CD8-positive, alpha-beta memory T cell (primary cell): ENCODE results near the gene ARID3A. TPM values are rescaled to one million over a fixed set of nuclear protein-coding genes. Genes with fewer than 3 reads are reported as not detected.

Experiments used
- CTCF ChIA-PET: fragments of 350-600 bp; sonication (Branson Sonifier 250); formaldehyde crosslinking; loops from one replicate; lab custom pipeline; 2021; ENCODE audit warnings: antibody characterized with exemption; lab: Charles Lee
- POLR2A ChIA-PET: fragments of 350-600 bp; sonication (Branson Sonifier 250); formaldehyde crosslinking; loops from one replicate; lab custom pipeline; 2021; ENCODE audit warnings: antibody characterized with exemption; lab: Charles Lee
- DNase-seq, 5 donors: peaks; one replicate each; pipeline versions ENCODE4 v3.0.0 to v3.0.0-alpha.2; 2020 to 2022; ENCODE audit warnings: mixed read lengths in 1 of 5
- H3K27ac ChIP-seq: one replicate; pipeline ENCODE4 v1.7.0; 2013; ENCODE audit warnings: low read depth, mild to moderate bottlenecking, low read length, moderate library complexity
- H3K27me3 ChIP-seq: 2 replicates; pipeline ENCODE4 v1.7.0; 2013; ENCODE audit warnings: low read length, mild to moderate bottlenecking; ENCODE audit not compliant: insufficient read depth, poor library complexity, severe bottlenecking
- H3K36me3 ChIP-seq: 2 replicates; pipeline ENCODE4 v1.7.0; 2013; ENCODE audit warnings: mild to moderate bottlenecking, low read length, moderate library complexity; ENCODE audit not compliant: insufficient read depth
- H3K4me1 ChIP-seq: 2 replicates; pipeline ENCODE4 v1.7.0; 2013; ENCODE audit warnings: mild to moderate bottlenecking, low read length, moderate library complexity; ENCODE audit not compliant: insufficient read depth
- H3K4me3 ChIP-seq: 2 replicates; pipeline ENCODE4 v1.7.0; 2013; ENCODE audit warnings: mild to moderate bottlenecking, low read length
- H3K9me3 ChIP-seq: 2 replicates; pipeline ENCODE4 v1.7.0; 2013; ENCODE audit warnings: mild to moderate bottlenecking, low read length
- H3K27ac Mint-ChIP-seq, 8 donors: one replicate each; pipeline ENCODE4 v1.8.0; 2020 to 2021; ENCODE audit warnings: mixed read lengths in 8 of 8, mild to moderate bottlenecking in 6 of 8, inconsistent platforms in 3 of 8, moderate library complexity in 3 of 8
- H3K27me3 Mint-ChIP-seq, 2 donors: one replicate each; pipeline ENCODE4 v1.8.0; 2020 to 2021; ENCODE audit warnings: mixed read lengths in 2 of 2, mild to moderate bottlenecking in 1 of 2, moderate library complexity in 1 of 2
- H3K36me3 Mint-ChIP-seq, 3 donors: one replicate each; pipeline ENCODE4 v1.8.0; 2020 to 2021; ENCODE audit warnings: mixed read lengths in 3 of 3, inconsistent platforms in 1 of 3, mild to moderate bottlenecking in 1 of 3
- H3K4me1 Mint-ChIP-seq, 3 donors: one replicate each; pipeline ENCODE4 v1.8.0; 2020 to 2021; ENCODE audit warnings: mixed read lengths in 3 of 3, inconsistent platforms in 1 of 3, mild to moderate bottlenecking in 1 of 3
- H3K4me3 Mint-ChIP-seq, 7 donors: one replicate each; pipeline ENCODE4 v1.8.0; 2020 to 2021; ENCODE audit warnings: mixed read lengths in 7 of 7, mild to moderate bottlenecking in 6 of 7, moderate library complexity in 4 of 7, inconsistent platforms in 2 of 7
- H3K9me3 Mint-ChIP-seq, 5 donors: one replicate each; pipeline ENCODE4 v1.8.0; 2020 to 2022; ENCODE audit warnings: mixed read lengths in 5 of 5, mild to moderate bottlenecking in 3 of 5, moderate library complexity in 2 of 5, inconsistent platforms in 1 of 5
- polyA plus RNA-seq: library from polyadenylated mRNA; unstranded; fragments of 300-500 nt; fragmentation: Illumina TruSeq; gene quantifications from one replicate; pipeline ENCODE4 v1.2.3, GENCODE V29; 2021
- total RNA-seq, 2 experiments: library from RNA; stranded (reverse); gene quantifications; one replicate each; pipeline ENCODE4 v1.2.3, GENCODE V29; 2021

ARID3A gene
- total and polyA plus RNA-seq, 3 experiments from 2014 or later = 0.49 to 15.9 (median 12.8) TPM

DNA sequence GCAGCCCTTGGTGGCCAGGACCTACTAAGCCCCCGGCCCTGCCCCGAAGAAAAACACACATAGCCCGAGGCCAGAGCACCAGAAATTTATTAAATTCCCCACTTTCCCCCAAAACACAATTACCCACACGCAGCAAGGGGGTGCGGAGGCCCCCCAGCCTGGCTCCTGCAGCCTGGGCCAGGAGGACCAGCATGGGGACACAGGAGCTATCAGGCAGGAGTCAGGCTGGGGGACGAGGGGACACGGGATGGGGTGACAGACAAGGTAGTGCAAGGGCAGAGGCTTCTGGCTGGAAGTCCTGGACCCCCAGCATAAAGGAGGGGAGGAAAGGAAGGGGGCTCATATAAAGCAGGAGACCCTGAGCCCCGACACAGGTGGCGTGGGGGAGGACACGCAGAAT is 29.4 kb upstream of the ARID3A start:
- Histone ChIP-seq H3K36me3 (no peaks in the 10 kb centered on the region), H3K4me1 (peaks cover 16% of the 10 kb centered on the region), H3K9me3 (no peaks in the 10 kb centered on the region), H3K4me3 (no peak overlapping the region), H3K27ac (no peak overlapping the region), H3K27me3 (no peaks in the 10 kb centered on the region)
- H3K27ac Mint-ChIP-seq = peak overlapping the region in 3 of 8 donors; percentile 47 to 84 (median 76)
- POLR2A ChIA-PET = interaction anchor here (5.3 kb wide), 1 partner anchor 11 kb away, joined by 77 read pairs; no protein-coding TSS in a partner anchor
- H3K4me1 Mint-ChIP-seq = peaks cover 10 to 38% (median 16%) of the 10 kb centered on the region in 3 donors
- peaks cover 0 to 48% (median 3%) of the 10 kb centered on the region in 3 donors for H3K36me3 Mint-ChIP-seq
- H3K27me3 Mint-ChIP-seq = peaks cover 0 to 5% of the 10 kb centered on the region in 2 donors
- peaks cover 0 to 2% (median 0%) of the 10 kb centered on the region in 5 donors for H3K9me3 Mint-ChIP-seq
- CTCF ChIA-PET = interaction anchor here (0.7 to 1.5 kb wide), 6 partner anchors 8 to 105 kb away, joined by 3 to 4 read pairs (median 3); no protein-coding TSS in a partner anchor
- H3K4me3 Mint-ChIP-seq = no peak overlapping the region
- no peak for DNase-seq

DNA sequence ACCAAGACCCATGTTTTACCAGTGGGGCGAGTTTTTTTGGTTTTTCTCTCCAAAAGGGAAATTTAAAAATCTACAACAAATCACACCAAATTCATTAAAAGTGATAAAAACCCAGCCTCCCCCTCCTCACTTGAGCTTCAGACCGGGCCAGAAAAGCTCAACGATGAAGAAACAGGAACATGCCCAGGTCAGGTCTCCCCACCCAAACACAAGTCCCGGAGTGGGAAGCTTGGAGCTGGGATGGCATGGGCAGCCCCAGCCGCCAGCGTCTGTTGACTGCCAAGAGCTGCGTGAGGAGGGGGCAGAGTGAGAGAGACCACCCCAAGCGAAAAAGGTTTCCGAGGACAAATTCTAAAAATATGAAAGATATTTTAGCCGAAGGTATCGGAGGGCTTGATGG is 28.8 kb upstream of the ARID3A start:
- peaks cover 15% of the 10 kb centered on the region for H3K4me1 ChIP-seq
- peak overlapping the region in 2 of 8 donors; percentile 66 to 76 for H3K27ac Mint-ChIP-seq
- H3K27ac ChIP-seq = no peak overlapping the region
- peaks cover 0 to 2% (median 0%) of the 10 kb centered on the region in 5 donors for H3K9me3 Mint-ChIP-seq
- peaks cover 0 to 53% (median 3%) of the 10 kb centered on the region in 3 donors for H3K36me3 Mint-ChIP-seq
- DNase-seq = no peak
- H3K4me1 Mint-ChIP-seq = peaks cover 11 to 40% (median 16%) of the 10 kb centered on the region in 3 donors
- H3K36me3 ChIP-seq = no peaks in the 10 kb centered on the region
- ChIA-PET CTCF (interaction anchor here (0.7 to 1.0 kb wide), 3 partner anchors 9 to 33 kb away, joined by 3 read pairs; no protein-coding TSS in a partner anchor), POLR2A (interaction anchor here (1.4 to 5.3 kb wide), 2 partner anchors 9 to 11 kb away, joined by 5 to 77 read pairs; no protein-coding TSS in a partner anchor)
- H3K27me3 Mint-ChIP-seq = peaks cover 0 to 5% of the 10 kb centered on the region in 2 donors
- H3K9me3 ChIP-seq = no peaks in the 10 kb centered on the region
- no peak overlapping the region for H3K4me3 Mint-ChIP-seq
- no peak overlapping the region for H3K4me3 ChIP-seq
- no peaks in the 10 kb centered on the region for H3K27me3 ChIP-seq

DNA sequence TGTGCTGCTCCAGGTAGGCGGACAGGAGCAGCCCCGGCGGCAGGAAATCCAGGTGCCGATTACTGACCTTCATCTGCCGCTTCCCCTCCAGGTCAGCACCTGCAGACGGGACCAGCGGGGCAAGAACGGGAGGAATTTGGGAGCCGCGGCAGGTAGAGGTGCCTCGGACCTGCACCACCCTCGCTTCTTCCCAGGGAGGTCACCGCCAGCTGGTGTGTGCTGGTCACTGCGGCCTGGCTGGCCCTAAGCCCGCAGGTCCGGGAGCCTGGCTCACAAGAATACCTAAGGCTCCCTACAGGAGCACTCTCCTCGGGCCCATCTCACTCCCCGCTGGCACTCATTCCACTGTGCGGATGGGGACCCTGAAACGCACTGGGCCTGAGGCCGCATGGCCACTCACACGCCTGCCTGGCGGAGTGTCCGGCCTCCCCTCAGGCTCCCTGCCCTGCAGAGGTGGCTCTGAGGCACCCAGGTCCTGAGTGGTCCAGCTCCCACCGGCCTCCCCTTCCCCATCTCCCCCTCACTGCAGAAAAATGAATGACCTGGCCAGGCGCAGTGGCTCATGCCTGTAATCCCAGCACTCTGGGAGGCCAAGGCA is 28.3 kb upstream of the ARID3A start:
- Mint-ChIP-seq H3K4me1 (peaks cover 13 to 40% (median 16%) of the 10 kb centered on the region in 3 donors), H3K36me3 (peaks cover 0 to 56% (median 3%) of the 10 kb centered on the region in 3 donors), H3K27me3 (peaks cover 0 to 5% of the 10 kb centered on the region in 2 donors), H3K27ac (no peak overlapping the region), H3K4me3 (no peak overlapping the region), H3K9me3 (peaks cover 0 to 2% (median 0%) of the 10 kb centered on the region in 5 donors)
- H3K27me3 ChIP-seq = no peaks in the 10 kb centered on the region
- H3K4me3 ChIP-seq = no peak overlapping the region
- no peak overlapping the region for H3K27ac ChIP-seq
- H3K4me1 ChIP-seq = peaks cover 12% of the 10 kb centered on the region
- no peak for DNase-seq
- POLR2A ChIA-PET = interaction anchor here (1.4 kb wide), 1 partner anchor 9 kb away, joined by 5 read pairs; no protein-coding TSS in a partner anchor
- H3K36me3 ChIP-seq = no peaks in the 10 kb centered on the region
- CTCF ChIA-PET = interaction anchor here (1.0 to 1.9 kb wide), 3 partner anchors 10 to 12 kb away, joined by 3 to 6 read pairs (median 4); no protein-coding TSS in a partner anchor
- no peaks in the 10 kb centered on the region for H3K9me3 ChIP-seq

DNA sequence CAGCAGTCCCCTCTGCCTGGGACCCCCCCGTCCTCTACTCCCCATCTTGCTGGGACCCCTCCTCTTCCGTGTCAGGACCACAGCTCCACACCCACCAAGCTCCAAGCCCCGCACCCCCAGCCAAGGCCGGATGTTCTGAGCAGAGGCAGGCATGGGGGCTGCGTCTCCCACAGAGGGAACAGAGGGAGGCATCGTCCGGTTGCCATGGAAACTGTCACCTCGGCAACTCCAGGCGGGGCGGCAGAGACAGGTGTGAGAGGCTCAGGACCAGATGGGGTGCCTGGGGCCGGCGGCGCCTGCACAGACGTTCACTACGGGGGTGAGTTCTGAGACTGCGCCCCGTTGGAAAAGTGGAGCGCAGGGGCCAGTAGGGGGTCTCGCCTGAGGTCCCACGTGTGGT is 27.2 kb upstream of the ARID3A start:
- POLR2A ChIA-PET = interaction anchor here (0.8 to 1.4 kb wide), 3 partner anchors 8 to 16 kb away, joined by 4 to 5 read pairs (median 4); no protein-coding TSS in a partner anchor
- peak overlapping the region in 2 of 8 donors; percentile 72 to 73 for H3K27ac Mint-ChIP-seq
- no peak overlapping the region for H3K27ac ChIP-seq
- H3K4me3 Mint-ChIP-seq = no peak overlapping the region
- no peaks in the 10 kb centered on the region for H3K9me3 Mint-ChIP-seq
- no peak overlapping the region for H3K4me3 ChIP-seq
- H3K27me3 ChIP-seq = no peaks in the 10 kb centered on the region
- peak in 3 of 5 donors; percentile 44 to 73 (median 62) for DNase-seq
- H3K36me3 Mint-ChIP-seq = peaks cover 0 to 53% (median 3%) of the 10 kb centered on the region in 3 donors
- H3K4me1 ChIP-seq = peaks cover 12% of the 10 kb centered on the region
- peaks cover 7 to 35% (median 8%) of the 10 kb centered on the region in 3 donors for H3K4me1 Mint-ChIP-seq
- H3K9me3 ChIP-seq = no peaks in the 10 kb centered on the region
- CTCF ChIA-PET = interaction anchor here (1.0 to 1.9 kb wide), 3 partner anchors 9 to 35 kb away, joined by 3 to 6 read pairs (median 4); no protein-coding TSS in a partner anchor
- H3K27me3 Mint-ChIP-seq = no peaks in the 10 kb centered on the region
- no peaks in the 10 kb centered on the region for H3K36me3 ChIP-seq

- Mint-ChIP-seq H3K4me3 (no peak overlapping the region), H3K36me3 (peaks cover 0 to 59% (median 3%) of the 10 kb centered on the region in 3 donors), H3K9me3 (no peaks in the 10 kb centered on the region), H3K27me3 (no peaks in the 10 kb centered on the region), H3K4me1 (peaks cover 4 to 36% (median 6%) of the 10 kb centered on the region in 3 donors), H3K27ac (peak overlapping the region in 2 of 8 donors; percentile 72 to 73)
- H3K27me3 ChIP-seq = no peaks in the 10 kb centered on the region
- no peak for DNase-seq
- CTCF ChIA-PET = interaction anchor here (1.3 to 1.9 kb wide), 2 partner anchors 10 to 36 kb away, joined by 3 to 6 read pairs; no protein-coding TSS in a partner anchor
- H3K4me3 ChIP-seq = no peak overlapping the region
- POLR2A ChIA-PET = interaction anchor here (0.6 to 1.4 kb wide), 2 partner anchors 10 to 370 kb away, joined by 4 to 6 read pairs; no protein-coding TSS in a partner anchor
- H3K36me3 ChIP-seq = peaks cover 5% of the 10 kb centered on the region
- no peak overlapping the region for H3K27ac ChIP-seq
- no peaks in the 10 kb centered on the region for H3K9me3 ChIP-seq
- peaks cover 15% of the 10 kb centered on the region for H3K4me1 ChIP-seq
Measured at GRCh38 chr19:899336-900042, 26.3 kb upstream of the ARID3A start.

GRCh38 chr19:900043-900301 is 25.9 kb upstream of the ARID3A start:
- Histone ChIP-seq H3K27ac (no peak overlapping the region), H3K9me3 (no peaks in the 10 kb centered on the region), H3K4me3 (no peak overlapping the region), H3K4me1 (peaks cover 20% of the 10 kb centered on the region), H3K36me3 (peaks cover 6% of the 10 kb centered on the region), H3K27me3 (no peaks in the 10 kb centered on the region)
- Mint-ChIP-seq H3K27ac (peak overlapping the region in 3 of 8 donors; percentile 33 to 81 (median 57)), H3K4me3 (no peak overlapping the region), H3K4me1 (peaks cover 4 to 39% (median 6%) of the 10 kb centered on the region in 3 donors), H3K27me3 (no peaks in the 10 kb centered on the region), H3K9me3 (no peaks in the 10 kb centered on the region), H3K36me3 (peaks cover 0 to 59% (median 3%) of the 10 kb centered on the region in 3 donors)
- DNase-seq = no peak
- ChIA-PET CTCF (no interaction called here), POLR2A (no interaction called here)

- peak overlapping the region in 4 of 8 donors; percentile 33 to 81 (median 60) for H3K27ac Mint-ChIP-seq
- Histone ChIP-seq H3K4me3 (no peak overlapping the region), H3K4me1 (peaks cover 18% of the 10 kb centered on the region), H3K27me3 (no peaks in the 10 kb centered on the region), H3K9me3 (no peaks in the 10 kb centered on the region), H3K27ac (no peak overlapping the region), H3K36me3 (peaks cover 6% of the 10 kb centered on the region)
- ChIA-PET CTCF (interaction anchor here (1.2 kb wide), 1 partner anchor 9 kb away, joined by 3 read pairs; no protein-coding TSS in a partner anchor), POLR2A (no interaction called here)
- peaks cover 0 to 39% (median 6%) of the 10 kb centered on the region in 3 donors for H3K4me1 Mint-ChIP-seq
- DNase-seq = peak in 1 of 5 donors; percentile 30
- H3K9me3 Mint-ChIP-seq = no peaks in the 10 kb centered on the region
- no peaks in the 10 kb centered on the region for H3K27me3 Mint-ChIP-seq
- no peak overlapping the region for H3K4me3 Mint-ChIP-seq
- H3K36me3 Mint-ChIP-seq = peaks cover 0 to 59% (median 3%) of the 10 kb centered on the region in 3 donors
Measured at GRCh38 chr19:900302-901111, 25.3 kb upstream of the ARID3A start.
